Effector CD8-positive, alpha-beta T cell (primary cell): ENCODE results near the gene KCNQ2.

Experiments
- DNase-seq: peaks from one replicate; lab custom pipeline; 2025; lab: John Stamatoyannopoulos, UW

KCNQ2 gene

GRCh38 chr20:63417097-63417737 is 55.2 kb downstream of the KCNQ2 start:
- DNase-seq: no peak

GRCh38 chr20:63416631-63417030 is 55.8 kb downstream of the KCNQ2 start:
- no peak for DNase-seq

GRCh38 chr20:63415647-63416391 is 56.6 kb downstream of the KCNQ2 start:
- no peak for DNase-seq

GRCh38 chr20:63414720-63415430 is 57.6 kb downstream of the KCNQ2 start:
- DNase-seq: no peak

- no peak for DNase-seq
Observed at GRCh38 chr20:63413963-63414684, 58.3 kb downstream of the KCNQ2 start.

GRCh38 chr20:63413323-63413722 is 59.1 kb downstream of the KCNQ2 start:
- no peak for DNase-seq

GRCh38 chr20:63412889-63413288 is 59.6 kb downstream of the KCNQ2 start:
- DNase-seq: no peak

- no peak for DNase-seq
Observed at GRCh38 chr20:63411898-63412631, 60.4 kb downstream of the KCNQ2 start.

GRCh38 chr20:63411151-63411897 is 61.1 kb downstream of the KCNQ2 start:
- no peak for DNase-seq

- no peak for DNase-seq
Observed at GRCh38 chr20:63409834-63410435, 62.5 kb downstream of the KCNQ2 start.

- no peak for DNase-seq
Observed at GRCh38 chr20:63409066-63409833, 63.2 kb downstream of the KCNQ2 start.

GRCh38 chr20:63408684-63409046 is 63.8 kb downstream of the KCNQ2 start:
- DNase-seq: no peak

- DNase-seq: no peak
Observed at GRCh38 chr20:63407928-63408683, 64.3 kb downstream of the KCNQ2 start.

GRCh38 chr20:63406617-63407245 is 65.7 kb downstream of the KCNQ2 start:
- no peak for DNase-seq

GRCh38 chr20:63406011-63406410 is 66.4 kb downstream of the KCNQ2 start:
- DNase-seq: no peak

- DNase-seq: no peak
Observed at GRCh38 chr20:63405102-63405730, 67.2 kb downstream of the KCNQ2 start.

GRCh38 chr20:63404129-63405085 is 68.0 kb downstream of the KCNQ2 start:
- no peak for DNase-seq
